Mesangial cell (primary cell): ENCODE results near the gene ZNF625. TPM values are rescaled to one million over a fixed set of nuclear protein-coding genes. Genes with fewer than 3 reads are reported as not detected.

ENCODE experiments used
- total RNA-seq: library from RNA; depleted of rRNA; stranded (reverse); fragments of >200 nt; gene quantifications from 2 replicates; pipeline ENCODE4 v1.2.3, GENCODE V29; 2015

Gene ZNF625
- 2.8 and 3.7 TPM in 2 replicates for total RNA-seq

GRCh38 chr19:12156223-12157058 lies at the start of gene ZNF625:
TSS of gene ZNF625 (minus strand) at chr19:12156734. CDS start at chr19:12156558, 176 bp downstream.

GRCh38 chr19:12162882-12163806 lies 6.6 kb upstream of the ZNF625 start, which contains the start of gene ZNF136:
TSS of gene ZNF136 (plus strand) at chr19:12163096. CDS start at chr19:12163204, 108 bp downstream.

GRCh38 chr19:12139885-12140544 lies 16.5 kb downstream of the ZNF625 start, which contains the start of gene ZNF20:
TSS of gene ZNF20 (minus strand) at chr19:12140350. CDS start at chr19:12140182, 168 bp downstream.

Other genes starting within 250 kb of the ZNF625 start
- gene ZNF700, start 231.6 kb downstream of the ZNF625 start, total RNA-seq, result 2.9 and 4.6 TPM in 2 replicates
- 0.33 and 0.89 TPM in 2 replicates for gene ZNF763, start 191.7 kb downstream of the ZNF625 start, total RNA-seq
- 2.0 and 2.4 TPM in 2 replicates for gene ZNF433, start 121.1 kb downstream of the ZNF625 start, total RNA-seq
- gene ZNF878, start 103.8 kb downstream of the ZNF625 start, total RNA-seq, result 0.16 TPM in 1 of 2 replicates, not detected in the other
- 1.3 and 1.8 TPM in 2 replicates for gene ZNF844, start 92.0 kb downstream of the ZNF625 start, total RNA-seq
- 2.5 and 2.6 TPM in 2 replicates for gene ZNF20, start 16.4 kb downstream of the ZNF625 start, total RNA-seq
- gene ZNF136, start 6.4 kb upstream of the ZNF625 start, total RNA-seq, result 1.6 and 3.4 TPM in 2 replicates
- gene ZNF44, start 138.1 kb upstream of the ZNF625 start, total RNA-seq, result 1.1 and 3.8 TPM in 2 replicates
- 0.63 and 0.65 TPM in 2 replicates for gene ZNF563, start 176.9 kb upstream of the ZNF625 start, total RNA-seq
- 0.16 and 0.25 TPM in 2 replicates for gene ZNF442, start 208.9 kb upstream of the ZNF625 start, total RNA-seq
- gene ZNF799, start 244.5 kb upstream of the ZNF625 start, total RNA-seq, result 1.9 and 2.3 TPM in 2 replicates